Myocyte (in vitro differentiated cells): ENCODE data around the gene TMEM178B. TPM values are rescaled to one million over a fixed set of nuclear protein-coding genes. Genes with fewer than 3 reads are reported as not detected.
A peak's percentile ranks its signal among the peaks of the same experiment; 100 is the strongest.

Experiments
- DNase-seq: peaks from one replicate; pipeline ENCODE4 v3.0.0-alpha.2; 2012; ENCODE audit warnings: low read depth
- total RNA-seq: library from RNA; depleted of rRNA; stranded (reverse); fragments of >200 nt; gene quantifications from 2 replicates; pipeline ENCODE4 v1.2.3, GENCODE V29; 2014

TMEM178B gene
- total RNA-seq, 1 donor from 2014 or later: 6.8 TPM

GRCh38 chr7:141416650-141417270, 342.9 kb downstream of the TMEM178B start:
- DNase-seq: no peak

DNA sequence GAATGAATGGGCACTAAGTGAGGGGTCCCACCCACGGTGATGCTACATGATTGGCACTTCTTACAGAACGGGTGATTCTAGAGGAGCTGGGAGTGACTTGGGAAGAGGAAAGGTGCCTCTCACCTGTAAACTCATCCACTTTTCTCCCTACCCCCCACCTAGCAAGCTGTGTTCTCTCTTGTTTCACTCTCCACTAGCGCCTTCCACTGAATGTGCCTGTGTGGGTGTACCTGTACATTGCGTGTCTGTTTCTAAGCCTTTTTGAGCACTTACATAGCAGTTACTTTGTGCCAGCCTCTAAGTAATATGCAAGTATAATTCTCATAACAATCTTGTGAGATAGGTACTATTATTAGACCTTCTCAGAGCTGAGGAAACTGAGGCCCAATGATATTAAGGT, 343.6 kb downstream of the TMEM178B start:
- no peak for DNase-seq

DNA sequence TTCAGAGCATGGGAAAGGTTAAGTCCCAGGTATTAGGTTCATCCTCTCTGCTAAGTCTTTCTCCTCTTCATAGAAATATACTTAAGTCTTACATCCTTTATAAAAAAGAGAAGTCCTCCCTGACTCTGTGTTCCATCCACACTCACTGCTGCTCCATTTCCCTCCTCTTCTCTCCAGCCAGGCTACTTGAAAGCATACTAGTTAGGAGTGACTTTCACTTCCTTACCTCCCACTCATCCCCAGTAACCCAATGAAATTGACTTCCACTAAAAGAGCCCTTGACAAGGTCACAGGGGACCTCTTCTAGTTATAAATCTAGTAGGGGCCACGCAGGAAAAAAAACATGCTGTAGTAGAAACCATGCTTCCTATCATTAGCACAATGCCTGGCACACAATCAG, 344.2 kb downstream of the TMEM178B start:
- no peak for DNase-seq

GRCh38 chr7:141421306-141421705, 347.4 kb downstream of the TMEM178B start:
- DNase-seq: no peak

- no peak for DNase-seq
Measured at GRCh38 chr7:141427134-141427533, 353.3 kb downstream of the TMEM178B start.

GRCh38 chr7:141430455-141431139, 356.7 kb downstream of the TMEM178B start:
- DNase-seq: no peak

DNA sequence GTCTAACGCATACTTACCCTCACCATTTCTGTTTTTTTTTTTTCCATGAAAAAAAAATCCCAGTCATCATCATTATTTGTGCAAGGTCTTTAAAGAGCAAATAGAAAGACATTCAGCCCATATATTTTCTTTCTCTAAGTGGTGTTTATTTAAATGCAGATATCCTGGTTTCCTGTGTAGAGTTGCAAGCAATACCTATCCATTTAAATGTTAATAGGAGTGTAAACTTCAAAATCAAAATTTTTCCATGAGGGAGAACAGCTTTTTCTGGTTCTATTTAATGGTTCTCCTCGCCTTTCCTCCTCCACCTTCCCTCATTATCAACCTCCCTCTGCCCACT, 357.2 kb downstream of the TMEM178B start:
- no peak for DNase-seq

DNA sequence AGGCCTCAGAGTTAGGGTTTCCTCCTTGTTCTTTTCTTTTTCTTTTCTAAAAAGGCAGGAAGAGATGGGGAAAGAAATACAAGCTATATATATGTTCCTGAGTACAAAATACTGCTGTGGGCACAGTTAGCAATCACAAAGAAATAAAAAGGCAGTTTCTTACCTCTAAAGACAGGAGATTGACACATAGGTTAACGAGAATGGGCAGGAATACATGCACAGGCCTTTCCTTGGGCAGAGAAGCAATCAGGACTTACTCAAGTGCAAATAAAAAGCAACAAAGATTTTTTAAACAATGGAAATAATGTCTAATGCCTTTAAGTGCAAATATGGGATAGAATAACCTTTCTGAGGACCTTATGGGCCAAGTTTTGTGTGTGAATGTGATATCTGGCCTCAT, 357.8 kb downstream of the TMEM178B start:
- DNase-seq: no peak

- DNase-seq: no peak
Measured at GRCh38 chr7:141433698-141434097, 359.8 kb downstream of the TMEM178B start.

GRCh38 chr7:141436139-141436538, 362.3 kb downstream of the TMEM178B start:
- no peak for DNase-seq

GRCh38 chr7:141436575-141437075, 362.8 kb downstream of the TMEM178B start:
- DNase-seq: no peak

GRCh38 chr7:141439164-141439563, 365.3 kb downstream of the TMEM178B start:
- no peak for DNase-seq

- no peak for DNase-seq
Measured at GRCh38 chr7:141439776-141440175, 365.9 kb downstream of the TMEM178B start.

DNA sequence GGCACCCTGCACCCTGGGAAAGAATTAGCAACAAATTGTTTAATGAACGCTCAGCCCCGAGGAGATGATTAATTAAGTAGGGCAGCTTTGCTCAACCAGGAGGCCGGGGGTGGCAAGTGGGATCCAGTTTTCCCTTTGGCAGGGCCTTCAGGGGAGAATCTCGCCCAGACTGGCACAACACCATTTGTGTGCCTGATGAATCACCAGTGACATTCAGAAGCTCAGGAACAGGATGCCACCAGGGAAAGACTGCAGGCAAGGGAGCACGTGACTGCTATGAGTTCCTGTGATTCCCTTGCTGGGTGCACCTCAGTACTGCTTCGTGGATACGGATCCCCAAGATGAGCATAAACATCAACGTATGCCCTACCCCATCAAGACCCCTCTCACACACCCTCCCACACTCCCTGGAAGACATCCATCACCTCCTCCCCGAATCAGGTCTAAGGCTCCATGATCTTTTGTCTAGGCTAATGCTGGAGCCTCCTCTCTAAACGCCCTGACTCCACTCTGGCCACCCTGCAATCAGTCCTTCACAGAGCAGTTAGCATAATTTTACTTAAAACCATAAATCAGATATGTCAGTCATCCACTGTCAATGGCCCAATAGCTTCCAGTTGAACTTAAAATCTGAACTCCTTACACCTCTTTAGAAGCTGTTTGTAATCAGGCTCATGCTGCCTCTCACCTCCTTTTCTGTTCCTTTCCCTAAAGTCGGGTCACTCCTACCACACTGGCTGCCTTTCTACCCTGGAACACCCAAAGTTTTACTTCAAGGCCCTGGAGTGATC, 368.2 kb downstream of the TMEM178B start:
- peak; percentile 32 for DNase-seq

DNA sequence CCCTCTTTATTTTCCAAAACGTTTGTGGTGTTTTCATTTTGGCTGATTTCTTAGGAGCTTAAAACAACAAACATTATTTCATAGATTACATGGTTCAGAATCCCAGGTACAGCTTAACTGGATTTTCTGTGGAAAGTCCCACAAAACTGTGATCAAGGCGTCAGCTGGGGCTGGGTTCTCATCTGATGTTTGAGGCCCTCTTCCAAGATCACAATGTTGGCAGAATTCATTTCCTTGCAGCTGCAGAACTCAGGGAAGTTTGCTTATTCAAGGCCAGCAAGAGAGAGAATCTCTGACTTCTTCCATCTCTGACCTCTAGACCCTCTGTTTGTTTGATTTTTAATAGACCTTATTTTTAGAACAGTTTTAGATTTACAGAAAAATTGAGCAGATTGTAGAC, 368.9 kb downstream of the TMEM178B start:
- no peak for DNase-seq

- DNase-seq: peak; percentile 59
Measured at GRCh38 chr7:141444961-141445360, 371.1 kb downstream of the TMEM178B start.

- DNase-seq: no peak
Measured at GRCh38 chr7:141451232-141451631, 377.4 kb downstream of the TMEM178B start.

DNA sequence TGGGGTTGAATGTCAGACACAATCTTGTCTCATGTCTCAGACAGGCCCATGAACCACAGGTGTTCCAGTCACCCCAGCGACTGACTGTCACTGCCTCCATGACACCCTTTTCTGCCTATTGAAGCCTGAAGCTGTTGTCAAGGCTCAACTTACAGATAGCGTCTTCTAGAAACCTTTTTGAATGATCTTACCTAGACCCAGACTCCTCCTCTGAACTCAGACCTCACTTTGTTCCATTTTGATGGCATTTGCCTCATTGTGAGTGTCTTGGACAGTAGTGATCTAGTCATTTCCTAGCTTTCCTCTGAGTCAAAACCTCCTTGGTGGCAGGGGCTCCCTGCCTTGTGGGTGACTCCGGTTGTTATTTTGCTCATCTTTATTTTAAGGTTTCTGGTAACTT, 379.0 kb downstream of the TMEM178B start:
- DNase-seq: peak; percentile 14

DNA sequence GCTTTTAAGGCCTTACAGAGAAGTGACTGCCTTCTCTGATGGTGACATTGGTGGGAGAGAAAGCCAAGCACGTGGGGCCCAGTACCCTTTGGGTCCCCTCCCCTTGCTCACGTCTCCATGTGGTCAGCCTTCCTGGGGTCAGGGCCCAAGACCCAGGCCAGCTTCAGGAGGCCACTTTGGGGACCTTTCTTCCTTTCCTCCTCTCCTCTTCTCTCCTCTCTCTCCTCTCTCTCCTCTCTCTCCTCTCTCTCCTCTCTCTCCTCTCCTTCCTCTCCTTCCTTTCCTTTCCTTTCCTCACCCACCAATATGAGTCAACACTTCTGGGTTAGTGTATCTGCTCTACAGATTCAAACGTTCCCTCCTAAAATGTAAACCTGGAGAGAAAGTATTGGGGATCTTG, 380.5 kb downstream of the TMEM178B start:
- DNase-seq: no peak

DNA sequence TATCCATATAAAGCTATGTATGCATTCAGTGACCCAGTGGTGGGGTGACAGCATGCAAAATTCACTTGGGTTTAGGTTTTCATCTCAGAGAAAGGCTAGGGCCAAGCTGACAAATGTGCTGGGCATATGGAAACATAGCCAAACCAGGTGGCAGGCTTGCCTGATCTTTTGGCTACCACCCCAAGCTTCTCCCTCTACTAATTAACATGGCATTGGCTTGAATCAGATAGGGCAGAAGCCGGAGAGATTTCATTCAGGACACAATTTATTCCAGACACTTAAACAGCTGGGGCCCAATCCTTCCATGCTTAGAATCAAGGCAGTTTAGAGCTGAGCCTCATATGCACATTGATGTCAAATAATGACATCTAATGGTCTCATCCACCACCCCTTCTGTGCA, 381.9 kb downstream of the TMEM178B start:
- DNase-seq: no peak

DNA sequence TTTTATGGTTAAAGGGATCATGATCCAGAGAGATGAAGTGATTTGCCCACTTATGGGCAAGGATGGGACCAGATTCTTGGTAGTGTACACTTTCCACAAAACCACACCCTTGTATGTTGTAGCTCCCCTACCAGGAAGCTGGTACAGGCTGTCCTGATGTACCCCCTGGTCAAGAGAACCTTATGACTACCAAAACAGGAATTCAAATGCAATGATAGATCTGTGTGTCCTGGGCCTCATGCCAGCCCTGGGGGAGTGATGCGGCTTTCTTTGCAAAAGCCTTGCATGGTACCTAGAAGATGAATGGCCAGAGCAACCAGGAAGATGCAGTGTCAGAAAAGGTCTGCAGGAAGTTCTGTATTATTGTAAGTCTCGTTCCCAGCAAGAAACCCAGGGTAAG, 382.4 kb downstream of the TMEM178B start:
- peak; percentile 4 for DNase-seq

DNA sequence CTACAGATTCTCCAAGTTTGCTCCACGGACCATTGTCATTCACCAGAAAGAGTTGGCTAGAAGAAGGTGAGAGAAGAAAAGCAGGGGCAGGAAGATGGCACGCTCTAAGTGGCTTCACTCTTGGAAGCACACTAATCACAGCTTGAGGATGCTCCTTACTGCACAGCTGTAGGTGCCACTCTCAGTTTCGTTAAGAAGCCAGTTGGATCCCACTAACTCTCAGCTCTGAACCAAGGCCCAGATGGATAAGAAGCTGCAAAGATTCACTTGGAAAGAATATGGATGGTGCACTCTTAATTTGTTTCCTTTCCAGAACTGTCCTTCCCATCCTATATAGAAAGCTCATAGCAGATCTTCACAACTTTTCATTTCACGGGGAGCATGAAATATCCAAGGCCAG, 382.8 kb downstream of the TMEM178B start:
- no peak for DNase-seq
